Femur (tissue), 1 donor: Measurements from ENCODE around the gene C5orf22.
"Not testable (repeated sequence)": the region's sequence is repeated elsewhere in the genome, so short reads cannot be mapped to it uniquely, and the experiment has no call there.

ENCODE experiments used
- DNase-seq: peaks from one replicate; pipeline ENCODE4 v3.0.0-alpha.2; 2017

Gene C5orf22

GRCh38 chr5:31531888-31532547 lies at the start of gene C5orf22, which contains the start of gene DROSHA:
TSS of gene C5orf22 (plus strand) at chr5:31532301. CDS start at chr5:31532393, 92 bp downstream.
TSS of gene DROSHA (minus strand) at chr5:31532093. CDS start at chr5:31529059, 3,034 bp downstream.
- peak; percentile 97 for DNase-seq

GRCh38 chr5:31485376-31486207 lies 46.5 kb upstream of the C5orf22 start:
- no peak for DNase-seq

GRCh38 chr5:31486441-31486840 lies 45.7 kb upstream of the C5orf22 start:
- no peak for DNase-seq

- no peak for DNase-seq
Measured at GRCh38 chr5:31487506-31487905, 44.6 kb upstream of the C5orf22 start.

GRCh38 chr5:31492869-31493268 lies 39.2 kb upstream of the C5orf22 start:
- DNase-seq, result no peak

GRCh38 chr5:31495336-31495735 lies 36.8 kb upstream of the C5orf22 start:
- DNase-seq, result no peak

- no peak for DNase-seq
Measured at GRCh38 chr5:31496301-31496700, 35.8 kb upstream of the C5orf22 start.

- DNase-seq, result no peak
Measured at GRCh38 chr5:31496891-31497290, 35.2 kb upstream of the C5orf22 start.

- no peak for DNase-seq
Measured at GRCh38 chr5:31500256-31500655, 31.8 kb upstream of the C5orf22 start.

GRCh38 chr5:31502506-31502905 lies 29.6 kb upstream of the C5orf22 start:
- no peak for DNase-seq

GRCh38 chr5:31504529-31504928 lies 27.6 kb upstream of the C5orf22 start:
- DNase-seq, result no peak

GRCh38 chr5:31511305-31511704 lies 20.8 kb upstream of the C5orf22 start:
- DNase-seq, result no peak

GRCh38 chr5:31516802-31517201 lies 15.3 kb upstream of the C5orf22 start:
- DNase-seq, result no peak

GRCh38 chr5:31523041-31523440 lies 9.1 kb upstream of the C5orf22 start:
- no peak for DNase-seq

- no peak for DNase-seq
Measured at GRCh38 chr5:31530541-31531265, 1.4 kb upstream of the C5orf22 start.

- DNase-seq, result peak; percentile 32
Measured at GRCh38 chr5:31531543-31531887, 586 bp upstream of the C5orf22 start.

GRCh38 chr5:31534527-31535046 lies 2.5 kb downstream of the C5orf22 start:
- DNase-seq, result no peak

- DNase-seq, result no peak
Measured at GRCh38 chr5:31536873-31537272, 4.8 kb downstream of the C5orf22 start.

- DNase-seq, result no peak
Measured at GRCh38 chr5:31537349-31537748, 5.2 kb downstream of the C5orf22 start.

GRCh38 chr5:31537851-31538250 lies 5.8 kb downstream of the C5orf22 start:
- DNase-seq, result no peak

GRCh38 chr5:31549114-31549513 lies 17.0 kb downstream of the C5orf22 start:
- DNase-seq, result not testable (repeated sequence)

GRCh38 chr5:31551878-31552277 lies 19.8 kb downstream of the C5orf22 start:
- no peak for DNase-seq

GRCh38 chr5:31553863-31554262 lies 21.8 kb downstream of the C5orf22 start:
- DNase-seq, result no peak
